Fibroblast of peridontal ligament (primary cell): ENCODE results near the gene MSLN.

ENCODE experiments used
- DNase-seq: peaks from one replicate; pipeline ENCODE4 v3.0.0-alpha.2; 2010; ENCODE audit errors: extremely low read depth

The MSLN gene

DNA sequence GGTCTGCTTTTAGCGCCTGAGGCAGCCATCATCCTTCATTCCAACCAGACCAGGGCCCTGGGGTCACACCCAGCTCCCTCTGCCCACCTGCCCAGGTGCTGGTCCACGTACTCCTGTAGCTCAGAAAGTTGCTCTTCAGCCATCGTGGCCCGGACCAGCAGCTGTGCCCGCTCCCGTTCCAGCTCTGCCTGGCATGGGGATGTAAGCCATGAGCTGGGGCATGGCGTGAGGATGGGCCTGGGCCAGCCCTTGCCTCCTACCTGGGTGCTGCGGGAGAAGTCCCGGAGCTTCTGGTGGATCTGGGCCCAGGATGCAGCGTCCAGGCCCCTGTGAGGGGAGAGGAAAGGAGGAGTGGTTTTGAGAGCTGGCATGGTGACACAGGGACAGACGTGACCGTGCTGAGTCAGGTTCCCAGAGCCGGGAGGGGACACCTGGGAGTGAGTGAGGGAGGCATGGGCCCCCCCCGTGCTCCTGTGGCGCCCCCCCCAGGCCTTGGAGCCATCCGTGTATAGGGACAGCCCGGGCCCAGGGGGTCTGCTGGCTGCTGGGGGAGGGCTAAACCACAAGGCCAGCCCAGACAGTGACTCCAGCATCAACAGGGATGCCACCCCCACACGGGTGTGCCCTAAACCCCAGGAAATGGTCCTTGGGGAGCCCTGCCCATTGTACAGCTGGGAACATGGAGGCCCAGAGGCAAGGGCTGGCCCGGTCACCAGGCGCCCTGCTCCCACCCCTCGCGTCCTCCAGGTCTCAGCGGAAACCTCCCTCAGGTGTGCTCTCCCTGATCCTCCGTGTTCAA, 37.5 kb upstream of the MSLN start:
- DNase-seq, result no peak

DNA sequence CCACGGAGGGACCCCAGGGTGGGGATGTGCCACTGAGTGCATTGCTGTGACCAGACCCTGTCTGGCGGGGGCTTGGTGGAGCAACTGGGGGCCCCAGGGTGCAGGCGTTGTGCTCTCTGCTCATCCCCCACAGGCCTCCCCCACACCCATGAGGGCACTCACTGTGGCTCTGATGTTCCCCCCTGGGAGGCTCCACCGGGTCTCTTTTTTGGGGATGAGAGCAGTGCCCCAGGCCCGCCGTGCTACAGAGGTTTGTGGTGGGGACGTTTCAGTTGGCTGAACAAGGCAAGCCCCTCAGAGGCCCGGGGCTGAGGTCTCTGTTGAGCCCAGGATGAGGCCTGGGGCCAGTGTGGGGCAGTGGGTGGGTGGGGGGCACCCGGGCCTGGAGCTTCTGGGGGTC, 36.8 kb upstream of the MSLN start:
- DNase-seq, result no peak

DNA sequence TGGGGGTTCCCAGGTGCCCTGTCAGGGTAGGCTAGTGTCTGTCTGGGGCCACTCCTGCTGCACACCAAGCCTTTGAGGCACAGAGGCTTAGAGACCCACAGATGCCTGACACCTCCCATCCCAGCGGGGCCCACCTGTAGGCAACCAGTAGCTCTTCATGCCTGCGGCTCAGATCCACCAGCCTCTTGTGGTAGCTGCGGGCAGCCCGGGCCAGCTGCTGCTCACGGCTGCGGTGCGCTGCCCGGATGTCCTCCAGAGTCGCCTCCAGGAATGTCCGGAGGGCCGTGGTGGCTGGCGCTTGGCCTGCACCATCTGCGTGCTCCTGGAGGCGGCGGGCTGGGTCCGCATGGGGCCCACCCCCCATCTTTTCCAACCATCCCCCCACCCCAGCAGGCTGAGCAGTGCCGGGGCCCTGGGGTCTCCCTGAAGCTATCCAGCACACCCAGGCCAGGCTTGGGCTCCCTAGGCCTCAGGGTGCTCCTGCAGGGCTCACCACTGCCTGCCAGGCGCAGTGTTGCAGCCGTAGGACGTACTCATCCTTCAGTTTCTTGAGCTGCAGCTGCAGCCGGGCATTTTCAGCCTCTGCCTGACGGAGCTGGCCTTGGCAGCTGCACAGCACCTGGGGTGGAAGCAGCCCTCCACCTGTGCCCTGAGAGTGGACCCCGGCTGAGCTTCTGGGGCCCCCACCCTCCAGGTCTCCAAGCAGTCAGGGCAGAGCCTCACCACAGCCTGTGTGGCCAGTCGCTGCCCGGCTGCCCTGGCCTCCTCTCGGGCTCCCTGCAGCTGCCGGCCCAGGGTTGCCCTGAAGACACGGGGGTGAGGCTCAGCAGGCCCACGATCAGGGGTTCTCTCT, 36.1 kb upstream of the MSLN start:
- DNase-seq, result no peak

DNA sequence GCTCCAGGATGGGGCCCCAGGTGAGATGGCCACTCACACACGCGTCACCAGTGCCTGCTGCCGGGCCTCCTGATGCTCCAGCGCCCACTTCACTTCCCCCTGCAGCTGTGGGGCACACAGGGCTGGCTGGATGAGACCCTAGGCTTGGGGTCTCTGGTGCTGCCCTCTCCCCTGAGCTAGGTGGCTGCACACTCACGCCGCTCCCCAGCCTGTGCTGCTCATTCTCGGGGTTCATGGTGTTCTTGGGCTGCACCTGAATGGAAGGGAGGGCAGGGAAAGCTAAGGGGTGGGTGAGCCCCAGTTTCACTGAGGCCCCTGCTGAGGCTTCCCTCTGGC, 35.5 kb upstream of the MSLN start:
- DNase-seq, result no peak

DNA sequence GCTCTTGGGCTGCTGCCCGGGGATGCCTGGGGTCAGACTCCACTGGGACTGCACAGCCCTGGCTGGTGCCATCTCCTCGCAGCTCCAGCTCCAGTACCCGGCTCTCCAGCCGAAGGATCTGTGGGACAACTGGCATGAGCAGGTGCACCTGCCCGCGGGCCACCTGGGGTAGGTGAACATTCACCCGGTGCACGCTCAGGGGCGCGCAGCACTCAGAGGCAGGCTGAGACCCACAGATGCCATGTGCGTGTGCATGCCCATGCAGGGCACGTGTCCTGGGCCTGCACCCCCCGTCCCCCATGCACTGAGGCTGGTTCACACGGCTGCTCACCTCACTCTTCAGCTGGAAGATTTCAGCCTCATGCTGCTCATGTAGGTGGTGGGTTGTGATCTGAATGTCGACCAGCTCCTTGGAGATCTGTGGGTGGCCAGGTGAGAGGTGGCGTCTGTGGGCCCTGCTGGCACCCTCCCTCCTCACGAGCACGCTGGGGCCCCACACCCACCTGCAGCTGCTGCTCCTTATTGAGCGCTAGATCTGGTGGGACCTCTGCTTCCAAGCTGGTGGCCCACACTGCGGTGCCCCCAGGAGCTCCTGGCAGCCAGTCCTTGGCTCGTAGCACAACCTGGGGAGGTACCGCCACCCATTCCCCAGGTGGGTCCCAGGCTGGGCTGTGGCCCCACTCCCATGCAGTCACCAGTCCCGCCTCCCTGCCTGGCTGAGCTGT, 34.9 kb upstream of the MSLN start:
- DNase-seq, result no peak

DNA sequence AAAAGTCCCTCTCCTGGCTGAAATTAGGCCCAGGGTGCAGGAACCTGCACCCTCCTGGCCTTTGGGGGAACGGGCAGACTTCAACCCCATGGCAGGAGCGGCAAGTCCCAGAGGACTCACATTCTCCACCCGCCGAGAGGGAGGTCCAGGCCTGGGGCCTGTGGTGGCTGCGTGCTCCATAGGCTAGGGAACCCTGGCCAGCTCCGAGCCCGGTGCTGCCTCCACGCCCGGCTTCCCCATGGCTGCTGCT, 34.4 kb upstream of the MSLN start:
- no peak for DNase-seq

DNA sequence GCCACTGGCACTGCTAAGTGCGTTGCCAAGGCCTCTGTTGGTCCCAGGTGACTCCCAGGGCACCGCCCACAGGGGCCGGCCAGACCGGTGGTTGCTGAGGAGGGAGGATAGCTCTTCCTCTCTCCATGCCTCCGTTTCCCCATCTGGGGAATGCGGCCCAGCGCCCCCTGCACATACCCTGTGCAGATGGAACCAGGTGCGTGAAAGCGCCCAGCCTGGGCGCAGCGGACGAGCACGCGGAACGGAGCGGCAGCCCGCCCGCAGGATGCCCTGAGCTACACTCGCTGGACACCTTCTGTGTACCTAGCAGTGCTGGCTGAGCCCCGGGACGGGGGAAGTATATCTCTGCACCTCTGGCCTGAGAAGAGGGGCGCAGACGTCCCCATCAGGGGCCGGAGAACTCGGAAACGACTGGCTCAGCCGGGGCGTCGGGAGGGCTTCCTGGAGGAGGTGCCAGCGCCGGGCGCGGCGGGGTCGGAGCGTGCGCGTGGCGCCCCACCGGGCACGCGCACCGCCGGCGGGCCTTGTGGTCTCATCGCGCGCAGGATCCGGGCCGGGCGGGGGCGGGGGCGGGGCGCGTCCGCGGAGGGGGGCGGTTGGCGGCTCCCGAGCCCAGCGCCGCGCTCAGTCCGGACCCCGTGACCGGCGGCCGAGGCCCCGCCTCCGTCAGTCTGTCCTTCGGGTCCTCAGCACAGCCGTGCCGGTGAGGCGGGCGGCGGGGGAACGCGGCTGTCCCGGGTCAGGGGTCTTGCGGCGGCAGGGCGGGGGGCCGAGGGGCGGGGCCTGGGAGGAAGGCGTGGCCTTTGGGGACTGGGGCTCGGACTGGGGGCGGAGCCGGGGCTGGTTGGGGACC, 33.9 kb upstream of the MSLN start, which contains the start of the genes CCDC78 and HAGHL:
Gene CCDC78 (minus strand): TSS at position 6 of the 853 bp plus-strand sequence. CDS start 76 bp downstream, outside the sequence.
Gene HAGHL (plus strand): TSS at position 669 of the 853 bp plus-strand sequence. CDS start 404 bp downstream, outside the sequence.
- peak; percentile 13 for DNase-seq

DNA sequence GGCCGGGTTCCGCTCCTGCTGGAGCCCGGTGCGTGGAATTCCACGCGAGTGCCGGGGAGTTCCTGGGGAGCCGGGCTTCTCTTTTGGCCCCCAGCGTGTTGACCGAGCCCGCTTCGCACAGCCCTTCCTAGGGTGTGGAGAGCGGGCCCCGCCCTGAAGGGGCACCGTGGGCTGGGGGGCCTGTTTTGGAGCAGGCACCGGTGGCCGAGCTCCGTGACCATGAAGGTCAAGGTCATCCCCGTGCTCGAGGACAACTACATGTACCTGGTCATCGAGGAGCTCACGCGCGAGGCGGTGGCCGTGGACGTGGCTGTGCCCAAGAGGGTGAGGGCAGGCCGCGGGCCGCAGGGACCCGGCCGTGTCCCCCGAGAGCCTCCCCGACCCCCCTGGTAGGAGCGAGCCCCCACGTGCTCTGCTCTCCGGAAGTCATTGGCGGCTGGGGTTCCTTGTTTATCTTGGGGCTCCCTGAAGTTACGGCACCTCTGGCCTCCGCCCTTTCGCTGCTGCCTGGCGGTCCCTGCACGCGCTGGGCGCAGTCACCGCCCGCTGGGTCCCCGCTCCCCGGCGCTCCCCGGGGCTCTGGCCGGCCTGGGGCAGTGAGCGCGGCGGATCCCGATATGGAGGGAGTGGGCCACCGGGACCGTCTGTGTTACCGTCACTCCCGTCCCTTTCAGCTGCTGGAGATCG, 33.1 kb upstream of the MSLN start:
- DNase-seq, result no peak

DNA sequence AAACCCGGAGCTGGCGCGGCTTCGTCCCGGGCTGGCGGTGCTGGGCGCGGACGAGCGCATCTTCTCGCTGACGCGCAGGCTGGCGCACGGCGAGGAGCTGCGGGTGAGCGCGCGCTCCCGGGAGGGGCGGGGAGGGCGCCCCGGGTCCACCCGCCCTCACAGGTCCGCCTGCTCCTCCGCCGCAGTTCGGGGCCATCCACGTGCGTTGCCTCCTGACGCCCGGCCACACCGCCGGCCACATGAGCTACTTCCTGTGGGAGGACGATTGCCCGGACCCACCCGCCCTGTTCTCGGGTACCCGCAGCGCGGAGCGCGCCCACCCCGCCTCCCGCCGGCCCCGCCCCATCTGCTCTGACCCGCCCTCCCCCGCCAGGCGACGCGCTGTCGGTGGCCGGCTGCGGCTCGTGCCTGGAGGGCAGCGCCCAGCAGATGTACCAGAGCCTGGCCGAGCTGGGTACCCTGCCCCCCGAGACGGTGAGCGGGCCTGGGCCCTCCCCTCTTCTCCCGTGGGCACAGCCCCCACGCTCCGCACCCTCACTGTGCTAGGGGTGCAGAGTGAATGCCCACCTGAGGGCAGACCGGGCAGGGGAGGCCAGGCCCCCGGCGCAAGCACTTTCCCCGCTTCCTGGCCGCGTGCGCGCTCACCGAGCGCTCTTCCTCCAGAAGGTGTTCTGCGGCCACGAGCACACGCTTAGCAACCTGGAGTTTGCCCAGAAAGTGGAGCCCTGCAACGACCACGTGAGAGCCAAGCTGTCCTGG, 32.2 kb upstream of the MSLN start:
- DNase-seq, result peak; percentile 58

DNA sequence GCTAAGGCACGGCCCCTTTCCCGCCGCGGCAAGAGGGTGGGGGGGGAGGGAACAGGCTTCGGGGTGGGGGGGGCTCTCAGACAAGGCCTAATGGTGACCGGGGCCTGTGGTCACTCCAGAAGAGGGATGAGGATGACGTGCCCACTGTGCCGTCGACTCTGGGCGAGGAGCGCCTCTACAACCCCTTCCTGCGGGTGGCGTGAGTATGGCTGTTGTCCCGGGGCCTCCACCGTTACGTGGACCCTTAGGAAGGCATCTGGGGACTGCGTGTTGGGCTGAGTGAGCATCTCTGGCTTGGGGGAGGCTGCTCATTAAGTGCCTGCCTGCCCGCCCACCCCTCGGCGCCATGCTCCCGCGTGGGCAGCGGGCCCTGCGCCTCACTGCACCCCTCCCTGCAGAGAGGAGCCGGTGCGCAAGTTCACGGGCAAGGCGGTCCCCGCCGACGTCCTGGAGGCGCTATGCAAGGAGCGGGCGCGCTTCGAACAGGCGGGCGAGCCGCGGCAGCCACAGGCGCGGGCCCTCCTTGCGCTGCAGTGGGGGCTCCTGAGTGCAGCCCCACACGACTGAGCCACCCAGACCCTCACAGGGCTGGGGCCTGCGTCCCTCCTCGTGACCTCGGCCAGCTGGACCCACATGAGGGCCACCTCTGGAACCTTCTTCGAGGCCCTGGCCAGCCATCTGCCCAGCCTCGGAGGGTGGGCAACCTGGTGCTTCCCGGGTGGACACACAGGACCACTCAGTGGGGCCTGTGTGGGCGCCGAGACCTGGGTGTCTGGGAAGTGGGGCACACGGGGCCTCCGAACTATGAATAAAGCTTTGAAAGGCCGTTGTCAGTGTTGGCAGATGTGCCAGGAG, 31.4 kb upstream of the MSLN start:
- DNase-seq, result no peak

DNA sequence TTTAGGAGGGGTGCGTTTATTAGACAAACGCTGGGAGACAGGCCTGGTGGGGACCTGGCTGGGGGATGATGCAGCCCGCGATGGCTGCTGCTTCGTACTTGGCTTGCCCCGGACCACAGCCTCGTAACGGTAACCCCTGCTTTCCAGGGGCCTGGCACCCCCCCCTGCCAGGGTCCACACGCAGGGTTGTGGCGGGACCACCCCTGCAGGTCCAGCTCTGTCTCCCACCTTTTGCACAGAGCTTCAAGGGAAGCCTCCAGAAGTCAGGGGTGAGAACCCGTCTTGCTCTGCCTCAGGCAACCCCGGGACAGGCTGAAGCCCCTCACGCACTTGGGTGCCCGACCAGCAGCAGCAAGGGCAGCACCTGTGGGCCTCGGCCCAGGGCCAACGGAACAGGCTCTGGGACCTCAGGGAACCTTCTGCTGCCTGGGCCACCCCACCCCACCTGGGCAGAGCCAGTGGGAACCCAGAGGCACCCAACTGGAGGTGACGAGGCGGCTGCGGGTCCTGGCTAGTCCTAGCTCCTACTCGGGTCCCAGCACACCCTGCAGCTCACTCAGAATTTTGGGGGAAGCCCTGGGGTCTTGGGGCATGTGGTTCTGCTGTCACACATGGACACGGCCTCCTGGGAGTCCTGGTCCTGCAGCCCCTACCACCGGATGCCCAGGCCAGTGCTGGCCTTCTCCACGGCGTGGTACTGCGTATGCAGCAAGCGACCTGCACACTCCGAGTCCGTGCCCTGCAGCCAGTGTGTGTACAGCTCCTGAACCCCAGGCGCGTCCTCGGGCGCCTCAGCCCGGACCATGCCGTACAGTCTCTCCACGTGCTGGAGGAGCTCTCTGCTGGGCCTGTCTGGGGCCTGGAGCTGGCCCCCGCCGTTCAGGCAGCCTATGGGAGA, 30.5 kb upstream of the MSLN start:
- DNase-seq, result no peak

DNA sequence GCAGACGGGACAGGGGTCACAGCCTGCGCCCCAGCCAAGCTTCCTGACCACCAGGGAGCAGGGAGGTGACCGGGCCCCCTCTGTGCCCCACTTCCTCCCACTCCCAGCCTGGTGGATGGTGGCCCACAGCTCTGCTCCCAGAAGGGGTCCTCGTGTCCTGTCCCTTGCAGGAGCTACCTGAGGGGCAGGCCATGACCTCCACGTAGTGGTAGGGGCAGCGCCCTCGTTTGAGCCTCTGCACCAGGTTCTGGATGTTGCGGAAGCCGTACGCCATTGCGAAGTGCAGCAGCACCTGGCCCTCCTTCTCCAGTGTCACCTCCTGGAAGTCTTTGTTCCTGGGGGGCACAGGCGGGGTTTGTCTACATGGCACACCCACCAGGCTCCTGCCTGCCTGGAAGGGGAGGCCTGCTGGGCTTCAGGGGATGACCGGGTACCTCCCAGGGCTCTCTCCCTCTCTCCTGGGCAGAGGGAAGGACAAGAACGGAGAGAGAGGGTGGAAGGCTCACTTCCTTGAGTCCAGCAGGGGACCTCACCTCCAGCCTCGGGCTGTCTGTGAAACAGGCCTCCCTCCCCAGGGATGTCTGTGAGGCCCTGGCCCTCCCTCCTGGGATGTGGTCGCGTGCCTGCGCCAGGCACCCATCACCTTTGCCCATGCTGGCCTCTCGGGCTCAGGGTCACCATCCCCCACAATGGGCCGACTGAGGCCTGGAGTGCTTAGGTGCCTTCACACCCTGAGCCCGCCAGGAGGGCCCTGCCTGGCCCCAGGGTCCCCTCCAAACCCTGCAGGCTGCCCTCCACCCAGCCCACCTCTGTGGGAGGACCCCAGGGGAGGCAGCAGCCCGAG, 29.6 kb upstream of the MSLN start:
- DNase-seq, result no peak

DNA sequence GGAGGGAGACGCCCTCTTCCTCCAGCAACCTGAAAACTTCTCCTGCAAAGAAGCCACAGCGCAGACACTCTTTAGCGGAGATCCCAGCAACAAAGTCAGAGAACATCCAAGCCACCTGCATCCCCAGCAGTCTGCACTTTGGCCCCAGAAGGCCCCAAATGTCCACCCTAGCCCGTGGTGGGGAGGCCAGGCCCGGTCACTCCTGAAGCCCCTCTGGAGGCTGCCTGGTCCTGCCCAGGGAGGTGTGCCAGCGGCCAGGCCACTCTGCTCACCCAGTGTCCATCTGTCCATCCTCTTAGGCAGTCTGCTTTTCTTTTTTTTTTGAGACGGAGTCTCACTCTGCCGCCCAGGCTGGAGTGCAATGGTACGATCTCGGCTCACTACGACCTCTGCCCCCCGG, 28.2 kb upstream of the MSLN start:
- DNase-seq, result no peak

DNA sequence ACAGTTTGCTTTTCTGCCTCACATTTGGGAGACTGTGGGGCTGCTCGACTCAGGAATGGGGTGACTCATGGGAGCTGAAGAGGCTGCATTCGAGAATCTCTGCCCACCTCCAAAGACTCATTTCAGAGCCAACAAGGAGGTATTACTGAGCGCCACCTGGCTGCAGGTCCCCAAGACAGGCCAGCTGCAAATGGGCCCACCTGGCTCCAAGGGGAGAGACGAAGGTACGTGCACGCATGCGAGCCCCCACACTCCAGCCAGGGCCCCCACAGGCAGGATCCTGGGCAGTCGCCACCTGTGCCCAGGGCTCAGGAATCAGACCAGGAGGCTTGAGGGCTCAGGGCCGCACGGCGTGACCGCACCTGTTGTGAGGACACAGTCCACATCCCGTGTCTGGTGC, 27.6 kb upstream of the MSLN start:
- DNase-seq, result no peak

DNA sequence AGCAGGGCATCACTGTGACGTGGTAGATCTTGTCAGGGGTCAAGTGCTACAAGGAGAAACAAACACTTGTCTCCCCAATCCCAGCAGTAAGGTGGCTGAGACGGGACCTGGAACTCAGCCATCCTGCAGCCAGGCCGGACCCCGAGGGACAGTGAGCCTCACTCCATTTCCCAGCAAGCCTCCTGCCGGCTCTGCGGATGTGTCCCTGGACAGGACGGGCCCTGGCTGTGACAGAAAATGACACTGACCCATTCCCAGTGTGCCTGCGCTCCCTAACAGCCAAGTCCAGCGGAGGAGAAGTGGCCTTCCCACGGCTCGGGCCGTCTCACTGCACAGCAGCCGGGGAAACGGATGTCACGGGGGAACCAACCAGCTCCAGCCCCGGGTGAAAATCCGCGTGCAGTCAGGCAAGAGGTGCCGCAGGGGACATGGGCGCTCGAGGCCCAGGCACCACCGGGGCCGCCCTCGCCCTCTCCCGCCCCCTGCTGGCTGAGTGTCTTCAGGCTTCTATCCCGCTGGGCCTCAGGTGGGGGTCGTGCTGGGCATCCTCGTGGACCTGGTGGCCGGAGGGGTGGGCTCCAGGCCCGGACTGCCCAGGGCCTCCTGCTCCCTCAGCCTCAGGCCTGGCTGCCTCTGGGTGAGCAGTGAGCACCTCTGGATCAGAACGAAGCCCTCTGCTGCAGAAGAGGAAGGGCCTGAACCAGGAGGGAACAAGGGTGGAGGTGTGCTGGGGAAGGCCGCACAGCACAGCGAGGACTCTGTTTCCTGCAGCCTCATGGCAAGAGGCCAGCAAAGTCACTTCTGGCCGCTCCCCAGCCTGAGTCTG, 26.9 kb upstream of the MSLN start:
- no peak for DNase-seq

DNA sequence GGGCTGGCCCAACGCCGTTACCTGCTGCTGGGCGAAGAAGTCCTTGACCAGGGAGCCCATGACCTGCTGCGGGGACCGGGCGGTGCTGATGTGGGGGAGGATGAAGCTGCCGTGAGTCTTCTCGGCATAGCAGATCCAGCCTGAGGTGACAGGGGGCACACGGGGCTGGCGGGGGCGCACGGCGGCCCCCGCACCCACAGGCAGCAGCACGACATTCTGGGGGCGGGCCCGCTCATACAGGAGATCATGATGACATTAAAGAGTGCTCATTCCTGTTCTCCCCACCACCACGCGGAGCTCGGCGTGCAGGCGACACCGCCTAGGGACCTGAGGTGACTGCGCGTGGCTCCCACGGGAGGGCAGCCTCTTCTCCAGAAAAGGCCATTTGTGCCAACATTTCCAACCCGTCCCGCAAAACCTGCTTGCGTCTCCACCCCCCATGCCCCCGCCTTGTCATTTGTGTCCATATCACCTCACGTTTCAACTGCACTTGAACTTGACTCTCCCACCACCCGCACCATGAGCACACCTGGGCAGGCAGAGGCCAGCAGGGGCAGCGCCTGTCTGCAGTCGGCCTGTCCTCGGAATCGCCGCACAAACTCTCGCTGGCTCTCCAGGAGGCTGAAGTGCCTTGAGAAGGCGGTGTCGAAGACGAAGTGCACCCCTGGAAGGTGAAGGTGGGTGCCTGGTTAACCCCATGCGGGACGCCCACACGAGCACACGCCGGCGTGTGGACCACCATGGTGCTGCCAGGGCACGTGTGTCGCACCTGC, 26.1 kb upstream of the MSLN start:
- DNase-seq, result no peak
